Adrenal gland (tissue), 5 donors: Measurements from ENCODE around the gene ZYG11B.

Experiments
- CTCF ChIP-seq, 6 experiments: fragments of 450-650 bp in 4 of 6; fragments of 200-600 bp in 2 of 6; sonication (generic) in 1 of 6; IDR thresholded peaks; 1 replicate in 5 of 6; 2 replicates in 1 of 6; pipeline versions ENCODE4 v1.5.1 to v1.8.0; 2016 to 2021; ENCODE audit warnings: antibody characterized with exemption in 6 of 6, mild to moderate bottlenecking in 2 of 6, moderate library complexity in 1 of 6
- POLR2A ChIP-seq, 2 donors: fragments of 450-650 bp; IDR thresholded peaks; one replicate each; pipeline ENCODE4 v1.6.1; 2017; ENCODE audit warnings: antibody characterized with exemption in 2 of 2, mild to moderate bottlenecking in 2 of 2, moderate library complexity in 1 of 2
- donor health status: DM: no; HTN: no; CAD: no.

- TF ChIP-seq CTCF (IDR thresholded peaks at IDR 0.05) = no peak
- TF ChIP-seq POLR2A (IDR thresholded peaks at IDR 0.05) = no peak
Observed at GRCh38 chr1:52741259-52741658, 15.0 kb downstream of the ZYG11B start.
